H1 (cell line): ENCODE results near the gene EMC10. TPM values are rescaled to one million over a fixed set of nuclear protein-coding genes. Genes with fewer than 3 reads are reported as not detected.
A peak's percentile ranks its signal among the peaks of the same experiment; 100 is the strongest.

Experiments used
- CTCF ChIA-PET: fragments of 300-600 bp; sonication (Branson Sonifier 250); formaldehyde crosslinking; loops from one replicate; lab custom pipeline; 2021; ENCODE audit not compliant: partially characterized antibody; lab: Charles Lee
- POLR2A ChIA-PET: fragments of 300-600 bp; sonication (Branson Sonifier 250); formaldehyde crosslinking; loops from one replicate; lab custom pipeline; 2021; ENCODE audit warnings: inconsistent platforms; ENCODE audit not compliant: partially characterized antibody; lab: Charles Lee
- DNase-seq, 2 experiments: peaks; one replicate each; pipeline versions ENCODE4 v3.0.0 to v3.0.0-alpha.2; 2010 to 2022; ENCODE audit warnings: low spot score in 2 of 2, low read depth in 1 of 2, mixed read lengths in 1 of 2
- FAIRE-seq: peaks from 2 replicates; lab custom pipeline; 2011; peaks lifted over from hg19 to GRCh38; lab: Jason Lieb, UNC
- H2AFZ ChIP-seq: 2 replicates; pipeline ENCODE4 v1.8.1; 2012; ENCODE audit warnings: low read length, inconsistent platforms
- H2AK5ac ChIP-seq: 2 replicates; pipeline ENCODE4 v1.6.1; 2013; ENCODE audit warnings: low read depth, low read length
- H2BK120ac ChIP-seq: replicated peaks from 2 replicates; pipeline ENCODE3; 2013; ENCODE audit warnings: low read depth, low read length, inconsistent platforms
- H2BK12ac ChIP-seq: 2 replicates; pipeline ENCODE4 v1.6.1; 2013; ENCODE audit warnings: low read depth, low read length
- H2BK15ac ChIP-seq: 2 replicates; pipeline ENCODE4 v1.6.1; 2013; ENCODE audit warnings: low read length
- H2BK20ac ChIP-seq: 2 replicates; pipeline ENCODE4 v1.6.1; 2013; ENCODE audit warnings: low read length
- H2BK5ac ChIP-seq: 2 replicates; pipeline ENCODE4 v1.6.1; 2013; ENCODE audit warnings: low read depth, low read length
- H3K14ac ChIP-seq: 2 replicates; pipeline ENCODE4 v1.6.1; 2013; ENCODE audit warnings: inconsistent platforms; ENCODE audit not compliant: insufficient read length
- H3K18ac ChIP-seq: 2 replicates; pipeline ENCODE4 v1.6.1; 2013; ENCODE audit warnings: low read length; ENCODE audit errors: extremely low read depth
- H3K23ac ChIP-seq: 2 replicates; pipeline ENCODE4 v1.6.1; 2013; ENCODE audit warnings: inconsistent platforms; ENCODE audit not compliant: insufficient read length
- H3K23me2 ChIP-seq: 2 replicates; pipeline ENCODE4 v1.6.1; 2013; ENCODE audit warnings: low read depth, low read length
- H3K27ac ChIP-seq: 2 replicates; pipeline ENCODE4 v1.6.1; 2011; ENCODE audit warnings: low read depth, low read length, inconsistent platforms
- H3K27me3 ChIP-seq, 4 experiments: replicated peaks in 1 of 4; 1 replicate in 1 of 4; 2 replicates in 3 of 4; pipeline versions ENCODE4 v1.6.1 to v1.8.1; 2011 to 2013; ENCODE audit warnings: low read length in 3 of 4, mild to moderate bottlenecking in 3 of 4, inconsistent platforms in 2 of 4, mixed read lengths in 2 of 4, moderate library complexity in 1 of 4; ENCODE audit not compliant: control insufficient read depth in 3 of 4, insufficient read depth in 3 of 4; ENCODE audit errors: extremely low read depth in 1 of 4
- H3K36me3 ChIP-seq, 4 experiments: 2 replicates each; pipeline versions ENCODE4 v1.6.1 to v1.8.1; 2011 to 2013; ENCODE audit warnings: mild to moderate bottlenecking in 4 of 4, low read length in 3 of 4, moderate library complexity in 2 of 4, control low read depth in 1 of 4, inconsistent platforms in 1 of 4; ENCODE audit not compliant: insufficient read depth in 4 of 4, control insufficient read depth in 2 of 4
- H3K4ac ChIP-seq: replicated peaks from 2 replicates; pipeline ENCODE3; 2013; ENCODE audit warnings: low read length, low read depth, mixed read lengths, inconsistent platforms; ENCODE audit not compliant: insufficient read length
- H3K4me1 ChIP-seq, 4 experiments: replicated peaks in 1 of 4; 1 replicate in 1 of 4; 2 replicates in 3 of 4; pipeline versions ENCODE4 v1.6.1 to v1.8.1; 2011 to 2013; ENCODE audit warnings: low read length in 3 of 4, inconsistent platforms in 2 of 4, mixed read lengths in 1 of 4; ENCODE audit not compliant: insufficient read depth in 4 of 4, control insufficient read depth in 3 of 4
- H3K4me2 ChIP-seq, 2 experiments: 2 replicates each; pipeline versions ENCODE4 v1.6.1 to v1.8.1; 2011 to 2013; ENCODE audit warnings: low read depth in 2 of 2, low read length in 2 of 2, control low read depth in 1 of 2, inconsistent platforms in 1 of 2, mild to moderate bottlenecking in 1 of 2; ENCODE audit not compliant: insufficient read depth in 1 of 2
- H3K4me3 ChIP-seq, 4 experiments: fragments of 200-600, 300-600 bp in 1 of 4; sonication (generic), shearing (Covaris generic), sonication (Bioruptor Twin) in 1 of 4; 2 replicates each; pipeline versions ENCODE4 v1.5.1 to v1.8.1; 2011 to 2016; ENCODE audit warnings: low read length in 4 of 4, low read depth in 3 of 4, control low read depth in 2 of 4, inconsistent platforms in 2 of 4, mild to moderate bottlenecking in 2 of 4, mixed read lengths in 1 of 4, moderate library complexity in 1 of 4; ENCODE audit not compliant: insufficient read depth in 2 of 4; ENCODE audit errors: extremely low read depth in 1 of 4
- H3K56ac ChIP-seq: replicated peaks from 2 replicates; pipeline ENCODE3; 2013; ENCODE audit warnings: low read depth, mild to moderate bottlenecking, mixed read lengths, low read length, inconsistent platforms; ENCODE audit not compliant: insufficient read length
- H3K79me1 ChIP-seq: 2 replicates; pipeline ENCODE4 v1.6.1; 2013; ENCODE audit warnings: low read depth, low read length, control low read depth
- H3K79me2 ChIP-seq, 2 experiments: 2 replicates each; pipeline versions ENCODE4 v1.6.1 to v1.8.1; 2012 to 2013; ENCODE audit warnings: low read length in 2 of 2, mild to moderate bottlenecking in 2 of 2, inconsistent platforms in 1 of 2; ENCODE audit not compliant: insufficient read depth in 2 of 2, control insufficient read depth in 1 of 2
- H3K9ac ChIP-seq, 4 experiments: replicated peaks in 1 of 4; 1 replicate in 1 of 4; 2 replicates in 3 of 4; pipeline versions ENCODE4 v1.6.1 to v1.8.1; 2011 to 2013; ENCODE audit warnings: low read depth in 3 of 4, low read length in 3 of 4, control low read depth in 2 of 4, mild to moderate bottlenecking in 2 of 4, moderate library complexity in 2 of 4, inconsistent platforms in 1 of 4; ENCODE audit errors: extremely low read depth in 1 of 4
- H3K9me3 ChIP-seq, 2 experiments: 2 replicates each; pipeline versions ENCODE4 v1.6.1 to v1.8.1; 2012 to 2013; ENCODE audit warnings: mild to moderate bottlenecking in 2 of 2, moderate library complexity in 2 of 2, control low read depth in 1 of 2, inconsistent platforms in 1 of 2, low read depth in 1 of 2, low read length in 1 of 2, mixed read lengths in 1 of 2; ENCODE audit not compliant: insufficient read depth in 2 of 2
- H4K20me1 ChIP-seq, 2 experiments: replicated peaks in 1 of 2; 2 replicates each; pipeline versions ENCODE3 to v1.8.1; 2011 to 2013; ENCODE audit warnings: inconsistent platforms in 2 of 2, low read length in 2 of 2, mild to moderate bottlenecking in 1 of 2; ENCODE audit not compliant: insufficient read depth in 2 of 2, control insufficient read depth in 1 of 2
- H4K5ac ChIP-seq: 2 replicates; pipeline ENCODE4 v1.6.1; 2013; ENCODE audit warnings: low read length, low read depth, mixed read lengths, inconsistent platforms; ENCODE audit not compliant: insufficient read length
- H4K8ac ChIP-seq: 2 replicates; pipeline ENCODE4 v1.8.0; 2013; ENCODE audit warnings: mild to moderate bottlenecking, moderate library complexity, low read length, inconsistent platforms; ENCODE audit not compliant: insufficient read depth; ENCODE audit errors: extremely low read depth
- H4K91ac ChIP-seq: replicated peaks from 2 replicates; pipeline ENCODE3; 2013; ENCODE audit warnings: low read length, mixed read lengths, inconsistent platforms; ENCODE audit not compliant: insufficient read length
- BRCA1 ChIP-seq: IDR thresholded peaks from 2 replicates; pipeline ENCODE4 v1.6.1; 2012; ENCODE audit warnings: low read depth, low read length, improper control_type of control experiment
- CHD1 ChIP-seq: IDR thresholded peaks from 2 replicates; pipeline ENCODE4 v1.6.1; 2012; ENCODE audit warnings: low read depth, low read length, improper control_type of control experiment
- KDM1A ChIP-seq: fragments of 200-600, 300-600 bp; sonication (generic); IDR thresholded peaks from 2 replicates; pipeline ENCODE4 v1.7.1; 2016; ENCODE audit warnings: mild to moderate bottlenecking, low read length, borderline replicate concordance
- POU5F1 ChIP-seq: IDR thresholded peaks from 2 replicates; pipeline ENCODE4 v1.6.1; 2011; ENCODE audit warnings: low read depth, mild to moderate bottlenecking, low read length, moderate library complexity
- SP4 ChIP-seq: IDR thresholded peaks from 2 replicates; pipeline ENCODE4 v1.6.1; 2012; ENCODE audit warnings: low read length, inconsistent platforms
- WGBS, 2 experiments: shearing (Covaris generic) in 1 of 2; methylation state at CpG; one replicate each; pipeline versions ENCODE4 v1.1.6 to v1.1.7; 2013 to 2015; ENCODE audit warnings: low lambda C conversion rate in 2 of 2, mixed read lengths in 2 of 2, inconsistent platforms in 1 of 2, low coverage in 1 of 2, missing lambda C conversion rate in 1 of 2; ENCODE audit not compliant: insufficient replicate concordance in 2 of 2, insufficient coverage in 1 of 2, insufficient read length in 1 of 2; ENCODE audit errors: extremely low coverage in 1 of 2, missing lambda C conversion rate in 1 of 2; 5-methylcytosine and 5-hydroxymethylcytosine counted together
- long read RNA-seq, 2 experiments: library from RNA in 1 of 2; library from capped mRNA in 1 of 2; stranded (forward); transcript quantifications; one replicate each; pipeline ENCODE4 v2.0.0, GENCODE V29; 2021; ENCODE audit warnings: inconsistent platforms in 1 of 2
- polyA minus RNA-seq, 3 experiments: library from RNA; depleted of rRNA, polyadenylated mRNA; stranded (reverse); fragments of >200 nt; gene quantifications; 1 replicate in 2 of 3; 2 replicates in 1 of 3; pipeline ENCODE4 v1.2.3, GENCODE V29; 2011
- polyA plus RNA-seq, 7 experiments: library from polyadenylated mRNA; depleted of rRNA in 3 of 7; stranded (reverse) in 5 of 7; unstranded in 2 of 7; fragments of >200 nt in 5 of 7; fragments of 200-250 nt in 2 of 7; gene quantifications; 1 replicate in 5 of 7; 2 replicates in 1 of 7; 4 replicates in 1 of 7; pipeline versions ENCODE4 v1.2.1 to v1.2.3, GENCODE V29; 2011 to 2013; ENCODE audit warnings: missing spikeins in 2 of 7, mixed read lengths in 2 of 7
- total RNA-seq: library from RNA; stranded (reverse); fragmentation: NEBNext Ultra II Directional; extraction: Animal tissue kit (Norgen Biotek cat#: 25700); gene quantifications from 2 replicates; pipeline ENCODE4 v1.2.1, GENCODE V29; 2021
- TF ChIP-seq, protein P1 (sequence below): IDR thresholded peaks from 2 replicates; pipeline ENCODE4 v1.6.1; 2012; ENCODE audit warnings: inconsistent platforms

EMC10 gene
- 103 and 105 TPM in 2 replicates for total RNA-seq
- polyA plus RNA-seq (2011; rRNA removed) = 77.6 and 107 TPM in 2 replicates
- polyA plus RNA-seq (2011; cell fraction: cytosol; rRNA removed) = 75.9 TPM
- polyA plus RNA-seq (2011; cell fraction: nucleus; rRNA removed) = 70.6 TPM
- polyA plus RNA-seq (2012, experiment 1 of 2) = 56.1 to 88.6 TPM (median 80.3 TPM) in 4 replicates
- 93.7 TPM for polyA plus RNA-seq (2012, experiment 2 of 2)
- 103 TPM for polyA plus RNA-seq (2013, experiment 1 of 2)
- 124 TPM for polyA plus RNA-seq (2013, experiment 2 of 2)
- polyA minus RNA-seq (2011; rRNA and poly(A)+ RNA removed) = 12.5 and 15.9 TPM in 2 replicates
- 45.6 TPM for polyA minus RNA-seq (2011; cell fraction: cytosol; rRNA and poly(A)+ RNA removed)
- 21.1 TPM for polyA minus RNA-seq (2011; cell fraction: nucleus; rRNA and poly(A)+ RNA removed)
- long read RNA-seq, experiment 1, full-length matches to known transcripts = 32 of 133 reads
- long read RNA-seq, experiment 1, partial matches to known transcripts = 98 of 133 reads
- long read RNA-seq, experiment 1, other reads (novel, unspliced or antisense) = 3 of 133 reads
- long read RNA-seq, experiment 2, partial matches to known transcripts = 0 of 7 reads
- long read RNA-seq, experiment 2, other reads (novel, unspliced or antisense) = 7 of 7 reads

GRCh38 chr19:50476224-50476906, at the start of gene EMC10, which contains the start of gene GARIN5A:
Gene EMC10, plus strand, starts transcription at chr19:50476507. Its CDS starts 38 bp downstream, at chr19:50476545.
Gene GARIN5A, minus strand, starts transcription at chr19:50476848. Its CDS starts 460 bp downstream, at chr19:50476388.
- H2BK12ac ChIP-seq = peak within 1 kb of the TSS; percentile 75; the same call in 1 of the 2 replicates
- no peak within 1 kb of the TSS for H2BK20ac ChIP-seq
- peak within 1 kb of the TSS; percentile 61; the same call in 1 of the 2 replicates for H2BK15ac ChIP-seq
- peak within 1 kb of the TSS; percentile 95; the same call in 1 of the 2 replicates for H2BK5ac ChIP-seq
- peak within 1 kb of the TSS; percentile 88 for H3K56ac ChIP-seq
- H3K79me2 ChIP-seq = peaks cover 4 to 16% of the 10 kb centered on the region in 2 experiments; a peak in 3 of 4 replicates
- H4K8ac ChIP-seq = peak within 1 kb of the TSS; percentile 95
- H2AK5ac ChIP-seq = no peak within 1 kb of the TSS
- H3K23ac ChIP-seq = no peak within 1 kb of the TSS
- peak within 1 kb of the TSS; percentile 95 for H3K18ac ChIP-seq
- H3K14ac ChIP-seq = no peak within 1 kb of the TSS
- CTCF ChIA-PET = interaction anchor here (1.1 kb wide), 1 partner anchor 446 kb away, joined by 3 read pairs; no protein-coding TSS in a partner anchor
- peaks cover 6 to 8% of the 10 kb centered on the region in 2 experiments for H4K20me1 ChIP-seq
- peak within 1 kb of the TSS; percentile 79 to 92 (median 85) for H3K4me3 ChIP-seq
- H2BK120ac ChIP-seq = peak within 1 kb of the TSS; percentile 80
- H3K23me2 ChIP-seq = peaks cover 2% of the 10 kb centered on the region; the same call in 1 of the 2 replicates
- peak within 1 kb of the TSS; percentile 90 for H4K91ac ChIP-seq
- H3K9me3 ChIP-seq = peaks cover 3 to 6% of the 10 kb centered on the region in 2 experiments; a peak in 3 of 4 replicates
- WGBS, 2 experiments = 2% methylated on average over 46 of the region's 58 CpGs; no CpG with 5 or more reads in 1 of the 2 experiments
- H3K9ac ChIP-seq = peak within 1 kb of the TSS; percentile 79 to 95 (median 86)
- H2AFZ ChIP-seq = peak within 1 kb of the TSS; percentile 21; the same call in 1 of the 2 replicates
- POLR2A ChIA-PET = interaction anchor here (1.5 to 2.7 kb wide), 4 partner anchors 9 to 15 kb away, joined by 4 to 12 read pairs (median 6); no protein-coding TSS in a partner anchor
- H3K4me1 ChIP-seq = no peaks in the 10 kb centered on the region
- H3K36me3 ChIP-seq = peaks cover 2 to 31% (median 8%) of the 10 kb centered on the region in 4 experiments; a peak in 5 of 8 replicates
- H4K5ac ChIP-seq = peak within 1 kb of the TSS; percentile 85
- H3K4me2 ChIP-seq = peak within 1 kb of the TSS; percentile 59 to 69
- peaks cover 10% of the 10 kb centered on the region for H3K79me1 ChIP-seq
- H3K4ac ChIP-seq = peak within 1 kb of the TSS; percentile 88
- peak within 1 kb of the TSS; percentile 86 for H3K27ac ChIP-seq
- DNase-seq = peak; percentile 93 to 98
- no peak for FAIRE-seq
- no peaks in the 10 kb centered on the region; a peak in 1 of 7 replicates for H3K27me3 ChIP-seq
- TF ChIP-seq BRCA1 (peak; percentile 64; the same call in 1 of the 2 replicates), SP4 (peak; percentile 94), KDM1A (0 out of 2 replicates have a peak, but pooled peaks have one; percentile 1), POU5F1 (no peak), CHD1 (no peak)
- TF ChIP-seq, protein P1, sequence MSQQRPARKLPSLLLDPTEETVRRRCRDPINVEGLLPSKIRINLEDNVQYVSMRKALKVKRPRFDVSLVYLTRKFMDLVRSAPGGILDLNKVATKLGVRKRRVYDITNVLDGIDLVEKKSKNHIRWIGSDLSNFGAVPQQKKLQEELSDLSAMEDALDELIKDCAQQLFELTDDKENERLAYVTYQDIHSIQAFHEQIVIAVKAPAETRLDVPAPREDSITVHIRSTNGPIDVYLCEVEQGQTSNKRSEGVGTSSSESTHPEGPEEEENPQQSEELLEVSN = peak; percentile 54
